Aorta (tissue), 5 donors: ENCODE measurements around the gene SLIT3. TPM values are rescaled to one million over a fixed set of nuclear protein-coding genes. Genes with fewer than 3 reads are reported as not detected.

Experiments used
- ATAC-seq: fragments of 200-7000 bp; cut with Tn5 transposase; one replicate; pipeline ENCODE4 v1.9.1; 2022; ENCODE audit warnings: moderate library complexity; ENCODE audit not compliant: low FRiP score
- DNase-seq, 2 donors: peaks; one replicate each; pipeline ENCODE4 v3.0.0-alpha.2; 2020
- H3K27ac ChIP-seq, 2 donors: one replicate each; pipeline ENCODE4 v1.5.1; 2013; ENCODE audit warnings: low read length in 2 of 2, mild to moderate bottlenecking in 2 of 2, moderate library complexity in 2 of 2, control low read depth in 1 of 2, inconsistent platforms in 1 of 2, low read depth in 1 of 2
- H3K27me3 ChIP-seq, 2 donors: one replicate each; pipeline ENCODE4 v1.6.1; 2013; ENCODE audit warnings: control low read depth in 1 of 2, low read length in 1 of 2, mild to moderate bottlenecking in 1 of 2, moderate library complexity in 1 of 2; ENCODE audit not compliant: insufficient read depth in 2 of 2, control insufficient read depth in 1 of 2
- H3K36me3 ChIP-seq, 2 donors: one replicate each; pipeline ENCODE4 v1.6.1; 2013; ENCODE audit warnings: control low read depth in 1 of 2, low read length in 1 of 2, mild to moderate bottlenecking in 1 of 2; ENCODE audit not compliant: insufficient read depth in 2 of 2, control insufficient read depth in 1 of 2
- H3K4me1 ChIP-seq, 2 donors: one replicate each; pipeline ENCODE4 v1.6.1; 2013; ENCODE audit warnings: low read length in 2 of 2, control low read depth in 1 of 2, mild to moderate bottlenecking in 1 of 2, moderate library complexity in 1 of 2; ENCODE audit not compliant: insufficient read depth in 2 of 2, control insufficient read depth in 1 of 2
- H3K4me3 ChIP-seq, 2 donors: one replicate each; pipeline ENCODE4 v1.5.1; 2013; ENCODE audit warnings: low read length in 2 of 2, control low read depth in 1 of 2, mild to moderate bottlenecking in 1 of 2
- H3K9me3 ChIP-seq: one replicate; pipeline ENCODE4 v1.6.1; 2013; ENCODE audit warnings: mild to moderate bottlenecking, low read length; ENCODE audit not compliant: control insufficient read depth
- WGBS, 2 donors: extraction: QIAGEN DNeasy Blood & Tissue Kit; methylation state at CpG; one replicate each; pipeline ENCODE4 v1.1.7; 2013; 5-methylcytosine and 5-hydroxymethylcytosine counted together
- intact Hi-C, 2 donors: fragments of 100-400 bp; cut with DNase I; formaldehyde crosslinking; loops; one replicate each; pipeline versions ENCODE4 v1.14.2 to v1.15.0; 2022
- polyA plus RNA-seq, 2 donors: library from polyadenylated mRNA; stranded (reverse); fragments of 200-250 nt; gene quantifications; one replicate each; pipeline ENCODE4 v1.2.3, GENCODE V29; 2013
- total RNA-seq, 2 donors: library from RNA; stranded (reverse); fragmentation: NEBNext Ultra II Directional; extraction: Animal tissue kit (Norgen Biotek cat#: 25700); gene quantifications; one replicate each; pipeline ENCODE4 v1.2.1, GENCODE V29; 2021
- donor health status: healthy with polysubstance abuse.
- donor health status: Bipolar disorder and iron deficiency.
- donor health status: DM: no; HTN: no; CAD: no.
- donor health status: DM: no; HTN: no; CAD: no.
- donor health status: DM: yes; HTN: yes; CAD: no.

SLIT3 gene
- total and polyA plus RNA-seq, 4 donors = 8.6 to 108 (median 77.0) TPM

DNA sequence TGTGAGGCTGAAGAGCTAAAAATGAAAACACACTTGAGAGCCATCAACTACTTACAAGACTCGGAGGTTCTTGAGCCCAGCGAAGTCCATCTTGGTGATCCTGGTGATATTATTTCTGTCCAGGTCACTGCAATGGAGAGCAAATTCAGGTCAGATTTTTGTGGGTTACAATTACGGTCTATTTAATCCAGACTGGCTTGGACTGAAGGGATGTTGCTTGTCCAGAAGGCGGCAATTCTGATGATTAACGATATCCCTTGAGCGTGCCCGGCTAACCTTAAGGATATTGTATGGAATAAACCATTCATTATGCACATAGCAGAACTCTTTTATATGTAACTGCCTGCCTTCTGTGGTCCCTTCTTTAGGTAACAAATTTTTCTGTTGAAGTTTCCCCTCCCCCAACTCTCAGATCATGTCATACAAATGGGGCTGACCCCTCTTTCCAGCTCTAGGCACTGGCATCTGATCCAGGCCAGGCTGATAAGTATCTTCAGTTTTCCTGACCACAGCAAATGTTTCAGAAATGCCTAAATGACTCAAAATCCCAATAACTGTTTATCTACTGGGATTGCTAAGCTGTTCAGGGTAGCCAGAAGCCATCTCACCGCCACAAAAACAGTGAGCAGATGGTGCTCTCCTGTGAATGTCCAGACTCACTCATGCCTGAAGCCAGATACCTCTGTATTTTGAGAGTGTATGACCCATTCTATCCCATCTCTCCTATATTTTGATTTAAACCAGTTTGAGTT, 49.4 kb downstream of the SLIT3 start:
- Histone ChIP-seq H3K27ac (no peak overlapping the region), H3K4me1 (peaks cover 0 to 2% of the 10 kb centered on the region in 2 donors), H3K36me3 (peaks cover 0 to 4% of the 10 kb centered on the region in 2 donors), H3K9me3 (no peaks in the 10 kb centered on the region), H3K27me3 (no peaks in the 10 kb centered on the region), H3K4me3 (no peak overlapping the region)
- DNase-seq (no peak), ATAC-seq (no peak)
- intact Hi-C loops = no loop called here
- WGBS, 2 donors = 93% methylated on average over 8 of the region's 8 CpGs

DNA sequence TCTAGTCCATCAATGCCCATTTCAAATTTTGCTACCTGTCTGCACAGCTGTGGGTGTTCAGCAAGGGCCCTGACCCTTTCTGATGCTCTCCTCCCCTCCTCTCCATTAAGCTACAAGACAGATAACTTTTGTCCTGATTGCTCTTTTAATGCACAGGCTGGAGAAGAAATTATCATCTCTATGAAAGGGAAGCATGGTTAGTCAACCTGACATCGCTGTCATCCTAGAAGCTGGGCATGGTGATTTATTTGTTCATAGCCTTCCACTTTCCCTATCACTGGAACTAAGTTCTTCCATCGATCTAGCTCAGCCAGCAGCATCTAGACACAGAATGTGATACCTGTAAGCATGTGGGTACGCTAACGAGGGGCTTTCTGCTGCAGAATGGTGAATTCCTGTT, 50.1 kb downstream of the SLIT3 start:
- 95 to 97% methylated on average over 4 of the region's 4 CpGs for WGBS, 2 donors
- Histone ChIP-seq H3K36me3 (peaks cover 0 to 4% of the 10 kb centered on the region in 2 donors), H3K4me3 (no peak overlapping the region), H3K27me3 (no peaks in the 10 kb centered on the region), H3K4me1 (peaks cover 0 to 2% of the 10 kb centered on the region in 2 donors), H3K27ac (no peak overlapping the region), H3K9me3 (no peaks in the 10 kb centered on the region)
- DNase-seq (no peak), ATAC-seq (no peak)
- intact Hi-C loops = no loop called here

DNA sequence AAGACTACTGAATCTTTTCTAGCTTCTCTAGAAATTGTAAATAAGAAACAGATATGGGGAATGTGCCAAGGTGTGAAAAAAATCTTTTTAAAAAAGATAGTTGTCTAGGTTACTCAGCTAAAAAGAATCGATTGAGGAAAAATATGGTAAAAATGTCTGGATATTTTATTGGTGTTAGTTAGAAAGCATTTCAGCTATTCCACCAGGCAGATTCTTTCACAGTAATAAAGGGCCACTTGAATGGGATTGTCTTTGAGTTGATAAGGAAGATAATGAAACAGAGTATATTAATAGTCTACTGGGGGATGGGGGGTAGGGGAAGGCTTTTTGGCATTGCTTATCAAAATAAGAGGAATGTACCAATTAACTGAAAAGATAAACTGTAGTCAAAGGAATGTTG, 51.9 kb downstream of the SLIT3 start:
- DNase-seq (no peak), ATAC-seq (no peak)
- no peaks in the 10 kb centered on the region for H3K27me3 ChIP-seq
- peaks cover 0 to 2% of the 10 kb centered on the region in 2 donors for H3K4me1 ChIP-seq
- no peak overlapping the region for H3K27ac ChIP-seq
- intact Hi-C loops = no loop called here
- peaks cover 0 to 4% of the 10 kb centered on the region in 2 donors for H3K36me3 ChIP-seq
- 14 to 20% methylated on average over 1 of the region's 1 CpG for WGBS, 2 donors
- H3K9me3 ChIP-seq = no peaks in the 10 kb centered on the region
- no peak overlapping the region for H3K4me3 ChIP-seq

DNA sequence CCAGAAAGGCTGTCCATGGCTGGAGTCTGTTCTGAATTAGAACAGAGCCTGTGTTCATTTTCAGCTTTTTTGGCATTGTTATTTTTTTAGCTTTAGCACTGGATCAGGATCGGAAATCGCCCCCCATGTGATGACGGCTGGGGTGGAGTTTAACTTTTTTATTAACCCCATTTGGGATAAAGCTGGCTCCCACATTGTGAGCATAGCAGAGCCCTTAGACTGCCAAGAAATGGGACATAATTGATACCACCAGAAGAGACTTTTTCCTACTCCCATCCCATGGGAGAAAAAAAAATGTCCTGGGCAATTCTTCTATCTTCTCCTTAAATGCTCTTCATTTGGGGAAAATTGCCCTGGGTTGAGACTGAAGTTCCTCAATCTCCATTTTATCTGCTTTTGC, 52.4 kb downstream of the SLIT3 start:
- no peaks in the 10 kb centered on the region for H3K27me3 ChIP-seq
- intact Hi-C loops = no loop called here
- peaks cover 0 to 4% of the 10 kb centered on the region in 2 donors for H3K36me3 ChIP-seq
- H3K4me3 ChIP-seq = no peak overlapping the region
- WGBS, 2 donors = 5 to 19% methylated on average over 3 of the region's 3 CpGs
- ATAC-seq (peak; percentile 56), DNase-seq (no peak)
- no peaks in the 10 kb centered on the region for H3K9me3 ChIP-seq
- no peak overlapping the region for H3K27ac ChIP-seq
- H3K4me1 ChIP-seq = peaks cover 0 to 2% of the 10 kb centered on the region in 2 donors

DNA sequence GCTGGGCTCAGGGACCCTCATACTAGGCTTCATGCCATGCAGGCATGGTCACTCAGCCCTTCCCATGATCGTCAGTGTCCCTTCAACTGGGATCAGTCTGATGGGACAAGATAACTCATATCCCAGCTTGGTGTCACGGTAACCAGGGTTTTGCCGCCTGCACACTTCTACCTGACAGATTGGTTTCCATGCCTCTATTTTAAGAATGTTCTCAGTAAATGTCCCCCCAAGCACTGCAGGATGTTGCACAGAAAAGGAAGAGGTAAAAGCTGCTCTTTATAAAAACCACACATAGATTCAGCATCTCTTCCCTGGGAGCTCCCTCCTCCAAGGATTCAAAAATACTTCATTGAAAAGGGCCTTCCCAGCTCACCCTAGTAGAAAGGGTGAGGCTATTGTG, 56.1 kb downstream of the SLIT3 start:
- DNase-seq (no peak), ATAC-seq (no peak)
- intact Hi-C loops = no loop called here
- H3K27ac ChIP-seq = no peak overlapping the region
- peaks cover 0 to 4% of the 10 kb centered on the region in 2 donors for H3K36me3 ChIP-seq
- H3K27me3 ChIP-seq = no peaks in the 10 kb centered on the region
- H3K9me3 ChIP-seq = no peaks in the 10 kb centered on the region
- H3K4me3 ChIP-seq = no peak overlapping the region
- 96 to 98% methylated on average over 3 of the region's 3 CpGs for WGBS, 2 donors
- peaks cover 0 to 2% of the 10 kb centered on the region in 2 donors for H3K4me1 ChIP-seq

DNA sequence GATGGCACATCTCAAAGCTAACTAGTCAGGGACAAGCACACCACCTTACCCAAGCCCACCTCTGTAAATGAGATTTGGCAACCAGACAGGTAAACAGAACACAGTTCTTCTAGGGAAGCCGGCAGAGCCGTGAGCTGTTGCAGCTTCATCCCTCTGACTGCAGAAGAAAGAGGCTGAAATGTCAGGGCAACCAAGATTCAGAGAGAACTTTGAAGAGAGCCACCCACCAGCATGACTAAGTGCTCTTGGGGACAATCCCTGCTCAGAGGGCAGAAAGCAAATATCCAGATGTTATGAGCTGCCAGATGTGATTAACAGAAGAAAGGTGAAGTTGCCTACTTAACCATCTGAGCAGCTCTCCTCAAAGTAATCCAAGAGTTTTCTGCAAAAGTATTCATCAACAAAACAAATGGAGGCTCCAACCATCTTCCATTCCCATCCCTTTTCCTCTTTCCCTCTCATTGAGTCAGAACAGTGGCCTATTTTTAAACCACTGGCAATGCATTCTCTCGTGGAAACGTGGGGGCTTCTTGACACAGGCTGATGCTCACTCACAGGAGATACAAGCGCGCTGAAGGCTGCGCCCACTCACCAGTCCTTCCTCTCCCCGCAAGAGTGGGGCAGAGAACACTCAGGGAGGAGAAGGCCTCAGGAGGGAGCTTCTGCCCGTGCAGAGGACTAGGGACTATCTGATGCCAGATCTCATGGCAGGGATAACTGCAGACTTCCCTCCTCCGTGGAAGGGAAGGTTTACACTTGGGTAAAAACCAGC, 57.1 kb downstream of the SLIT3 start:
- H3K27me3 ChIP-seq = no peaks in the 10 kb centered on the region
- no peaks in the 10 kb centered on the region for H3K9me3 ChIP-seq
- H3K4me1 ChIP-seq = no peaks in the 10 kb centered on the region
- intact Hi-C loops = no loop called here
- H3K36me3 ChIP-seq = peaks cover 0 to 2% of the 10 kb centered on the region in 2 donors
- DNase-seq (no peak), ATAC-seq (no peak)
- WGBS, 2 donors = 72 to 74% methylated on average over 10 of the region's 10 CpGs
- H3K4me3 ChIP-seq = no peak overlapping the region
- no peak overlapping the region for H3K27ac ChIP-seq

DNA sequence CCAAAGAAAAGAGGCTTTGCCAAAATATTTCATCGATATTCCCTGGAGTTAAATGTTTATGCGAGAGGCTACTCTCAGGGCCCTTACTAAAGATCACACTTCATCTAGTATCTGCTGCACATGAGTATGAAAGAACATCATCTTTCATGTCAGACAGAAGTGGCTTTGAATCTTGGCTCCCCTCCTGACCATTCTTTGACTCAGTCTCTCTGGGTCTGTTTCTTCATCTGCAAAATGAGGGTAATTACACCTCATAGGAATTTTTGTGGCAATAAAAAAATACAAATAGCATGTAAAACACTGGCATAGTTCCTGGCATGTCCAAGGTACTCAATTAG, 58.1 kb downstream of the SLIT3 start:
- H3K36me3 ChIP-seq = peaks cover 0 to 2% of the 10 kb centered on the region in 2 donors
- ATAC-seq (no peak), DNase-seq (no peak)
- WGBS, 2 donors = 46 to 53% methylated on average over 2 of the region's 2 CpGs
- intact Hi-C loops = no loop called here
- no peak overlapping the region for H3K27ac ChIP-seq
- no peaks in the 10 kb centered on the region for H3K4me1 ChIP-seq
- H3K27me3 ChIP-seq = no peaks in the 10 kb centered on the region
- H3K9me3 ChIP-seq = no peaks in the 10 kb centered on the region
- H3K4me3 ChIP-seq = no peak overlapping the region

DNA sequence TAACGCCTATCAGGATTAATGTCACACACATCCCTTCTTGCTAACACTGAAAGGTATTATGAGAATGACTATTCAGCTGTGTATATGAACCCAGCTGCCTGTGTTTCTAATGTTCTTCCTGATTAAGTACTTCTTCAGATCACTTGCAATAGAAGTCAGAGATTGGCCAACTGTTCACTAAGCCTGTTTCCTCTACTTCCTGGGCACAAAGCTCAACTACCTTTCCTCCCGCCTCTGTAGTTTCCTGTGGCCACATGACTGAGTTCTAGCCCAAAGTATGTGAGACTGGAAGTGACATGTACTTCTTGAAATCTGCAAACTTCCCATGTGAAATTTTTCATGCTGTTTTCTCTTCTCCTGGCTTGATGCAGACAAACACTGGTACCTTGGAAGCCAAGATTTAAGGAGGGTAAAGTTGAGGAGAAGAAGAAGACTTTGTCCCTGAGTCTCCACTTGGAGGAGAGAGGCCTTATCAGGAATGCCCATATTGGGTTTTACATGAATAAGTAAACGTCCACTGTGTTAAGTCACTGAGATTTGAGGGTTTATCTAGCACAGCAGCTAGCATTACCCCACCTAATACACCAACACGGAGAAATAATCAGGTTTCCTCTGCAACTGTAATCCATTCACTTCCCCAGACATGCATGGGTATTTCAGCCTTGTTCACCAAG, 58.6 kb downstream of the SLIT3 start:
- Histone ChIP-seq H3K27ac (no peak overlapping the region), H3K4me3 (no peak overlapping the region), H3K9me3 (no peaks in the 10 kb centered on the region), H3K4me1 (no peaks in the 10 kb centered on the region), H3K36me3 (peaks cover 0 to 2% of the 10 kb centered on the region in 2 donors), H3K27me3 (no peaks in the 10 kb centered on the region)
- ATAC-seq (no peak), DNase-seq (no peak)
- WGBS, 2 donors = 57 to 61% methylated on average over 4 of the region's 4 CpGs
- intact Hi-C loops = no loop called here
